Inflammatory macrophage (primary cell): ENCODE measurements around the gene MIGA1.
"Not testable (repeated sequence)": the region's sequence is repeated elsewhere in the genome, so short reads cannot be mapped to it uniquely, and the experiment has no call there.

ENCODE experiments used
- DNase-seq, 2 donors: peaks; one replicate each; pipeline ENCODE4 v3.0.0-alpha.2; 2020 to 2022

The MIGA1 gene

DNA sequence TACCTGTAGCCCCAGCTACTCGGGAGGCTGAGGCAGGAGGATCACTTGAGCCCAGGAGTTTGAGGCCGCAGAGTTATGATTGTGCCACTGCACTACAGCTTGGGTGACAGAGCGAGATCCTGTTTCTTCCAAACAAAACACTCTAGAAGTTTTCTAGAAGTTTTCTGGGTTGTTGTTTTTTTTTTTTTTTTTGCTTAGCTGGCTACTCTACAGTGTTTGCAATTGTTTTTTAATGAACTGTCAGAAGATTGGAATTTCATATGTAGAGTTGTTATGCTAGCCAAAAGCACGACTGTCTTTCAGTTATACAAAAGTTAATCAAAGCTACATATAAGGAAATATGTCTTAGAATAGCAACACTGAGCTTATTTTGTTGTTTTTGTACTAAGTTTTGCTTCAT, 78.1 kb downstream of the MIGA1 start:
- DNase-seq: no peak

DNA sequence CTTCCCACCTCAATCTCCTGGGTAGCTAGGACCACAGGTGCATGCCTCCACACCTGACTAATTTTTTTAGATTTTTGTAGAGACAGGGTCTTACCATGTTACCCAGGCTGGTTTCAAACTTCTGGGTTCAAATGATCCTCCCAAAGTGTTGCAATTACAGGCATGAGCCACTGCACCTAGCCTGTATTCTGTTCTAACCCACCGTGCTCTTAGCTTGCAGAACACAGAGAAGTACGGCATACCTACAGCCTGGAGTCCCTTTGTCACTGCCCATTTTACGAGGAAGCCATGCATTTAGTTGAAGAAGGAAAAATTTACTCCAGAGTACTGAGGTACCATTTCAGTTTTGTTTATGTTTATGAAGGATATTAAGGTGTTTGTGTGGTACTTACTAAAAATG, 79.3 kb downstream of the MIGA1 start:
- DNase-seq: no peak

DNA sequence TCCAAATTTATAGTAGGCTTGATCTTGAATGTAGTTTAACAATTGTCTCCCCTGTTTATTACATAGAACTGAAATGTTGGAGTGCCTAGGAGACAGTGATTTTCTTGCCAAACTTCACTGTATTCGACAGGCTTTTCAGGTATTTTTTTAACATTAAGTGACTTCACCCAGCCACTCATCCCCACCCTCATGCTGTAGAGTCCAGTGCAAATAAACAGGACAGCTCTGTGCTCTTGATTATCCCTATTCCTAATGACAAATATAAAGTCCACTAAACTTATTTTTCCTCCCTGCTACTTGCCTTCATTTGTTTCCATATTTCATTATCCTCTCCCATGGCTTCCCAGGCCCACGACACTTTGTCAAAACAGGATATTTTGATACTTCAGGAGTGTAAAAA, 79.8 kb downstream of the MIGA1 start:
- DNase-seq: no peak

DNA sequence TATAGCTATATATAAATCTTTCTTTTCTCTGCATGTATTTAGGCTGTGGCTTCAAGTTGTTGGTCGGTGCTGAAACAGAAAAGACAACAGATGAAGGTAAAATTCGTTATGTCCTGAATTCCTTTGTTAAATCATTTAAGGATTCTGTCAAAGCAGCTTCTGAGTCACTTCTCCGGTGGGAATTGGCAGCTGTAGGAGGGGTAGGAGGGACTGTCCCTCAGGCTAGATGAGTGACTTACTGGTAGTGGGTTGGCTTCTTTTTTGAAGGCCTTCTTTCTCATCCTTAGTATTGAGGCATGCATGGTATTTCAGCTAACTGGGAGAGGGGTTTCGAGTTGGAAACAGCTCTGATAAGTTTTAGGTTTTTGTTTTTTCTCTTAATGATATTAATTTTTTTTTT, 86.8 kb downstream of the MIGA1 start:
- DNase-seq: no peak

DNA sequence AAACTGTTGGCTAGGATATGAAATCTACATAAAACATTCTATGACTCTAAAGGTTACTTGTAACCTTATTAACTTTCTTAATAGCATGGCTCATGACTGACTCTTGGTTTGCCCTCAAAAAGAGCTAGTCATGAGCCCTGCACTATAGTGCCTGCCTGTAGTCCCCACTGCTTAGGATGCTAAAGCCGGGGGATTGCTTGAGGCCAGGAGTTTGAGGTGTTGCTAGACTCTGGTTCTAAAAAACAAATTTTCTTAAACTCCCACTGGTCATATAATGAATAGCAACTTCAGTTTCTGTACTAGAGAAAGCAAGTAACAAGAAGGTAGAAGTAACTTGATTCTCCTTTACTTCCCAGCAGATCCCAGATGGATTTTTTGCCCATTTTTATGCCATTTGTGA, 93.2 kb downstream of the MIGA1 start:
- no peak for DNase-seq

DNA sequence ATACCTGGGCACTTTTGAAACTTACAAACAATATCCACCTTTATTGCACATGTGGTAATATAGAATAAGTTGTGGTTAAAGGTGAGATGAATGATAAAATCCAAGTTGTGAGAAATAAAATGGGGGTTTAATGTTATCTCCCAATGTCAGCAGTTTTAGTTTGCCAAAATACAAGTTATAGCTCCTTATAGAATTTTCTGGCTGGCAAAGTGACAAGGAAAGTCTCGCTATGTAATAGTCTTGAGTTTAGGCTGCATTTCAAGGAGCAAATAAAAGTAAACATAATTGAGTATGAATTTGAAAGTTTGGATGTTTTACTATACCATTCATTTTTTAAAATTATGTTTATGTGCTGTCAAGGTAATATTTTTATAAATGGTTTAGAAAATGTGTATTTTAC, 94.0 kb downstream of the MIGA1 start:
- DNase-seq: no peak

DNA sequence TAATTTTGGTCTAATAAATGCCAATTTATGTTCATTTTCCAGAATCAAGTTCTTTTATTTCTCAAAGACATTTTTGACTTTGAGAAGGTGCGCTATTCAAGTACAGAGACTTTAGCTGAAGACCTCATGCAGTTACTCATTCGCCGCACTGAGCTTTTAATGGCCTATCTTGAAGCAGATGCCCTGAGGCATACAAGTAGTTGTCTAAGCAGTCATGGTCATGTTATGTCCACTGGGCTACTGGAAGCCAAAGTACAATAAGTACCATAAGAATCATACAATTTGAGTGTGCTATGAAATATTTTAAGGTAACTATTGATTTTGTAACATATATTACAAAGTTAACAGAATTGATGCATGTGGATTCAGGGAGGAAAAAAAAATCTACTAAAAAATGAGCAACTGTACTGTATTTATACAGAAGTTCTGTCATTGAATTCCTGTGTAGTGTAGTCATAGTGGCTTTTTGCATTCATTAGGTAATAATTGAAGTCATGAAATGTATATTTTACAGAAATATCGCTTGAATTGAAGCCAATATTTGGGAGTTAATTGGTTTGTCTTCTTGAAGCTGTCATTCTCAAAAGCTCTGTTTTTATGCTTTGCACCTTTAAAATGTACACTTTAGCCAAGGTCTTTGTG, 95.5 kb downstream of the MIGA1 start:
- DNase-seq: no peak

DNA sequence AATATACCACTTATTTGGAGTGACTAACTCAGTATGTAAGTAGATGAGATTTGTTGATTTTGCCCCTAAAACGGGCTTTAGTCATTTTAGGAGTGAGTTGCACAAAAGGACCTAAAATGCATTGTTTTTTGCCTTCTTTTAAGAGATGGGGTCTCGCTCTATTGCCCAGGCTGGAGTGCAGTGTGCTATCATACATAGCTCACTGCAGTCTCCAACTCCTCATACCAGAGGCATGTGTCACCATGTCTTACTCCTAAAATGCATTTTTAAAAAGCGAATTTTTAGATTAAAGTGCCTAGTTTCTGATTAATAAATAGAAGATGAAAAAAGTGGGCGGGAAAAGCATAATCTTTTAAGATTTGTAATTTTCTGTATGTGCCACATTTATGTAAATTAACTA, 97.4 kb downstream of the MIGA1 start:
- DNase-seq: no peak

DNA sequence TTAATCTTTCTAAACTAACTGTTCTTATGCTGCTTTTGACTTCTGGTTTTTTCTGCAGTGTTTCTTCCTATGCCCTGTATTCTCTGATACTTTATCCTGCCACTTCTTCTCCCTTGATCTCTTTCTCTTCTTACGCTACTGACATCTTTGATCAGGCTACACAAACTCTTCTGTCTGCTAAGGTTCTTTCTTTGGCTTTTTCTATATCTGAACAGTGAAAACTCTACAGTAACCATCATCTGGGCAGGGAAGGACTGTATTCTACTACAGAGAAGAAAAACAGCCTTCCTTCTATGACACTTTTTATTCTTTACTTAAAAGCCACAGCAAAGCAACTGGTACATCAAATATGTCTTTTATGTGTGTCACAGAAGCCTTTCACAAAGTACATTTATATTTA, 101.6 kb downstream of the MIGA1 start:
- no peak for DNase-seq

DNA sequence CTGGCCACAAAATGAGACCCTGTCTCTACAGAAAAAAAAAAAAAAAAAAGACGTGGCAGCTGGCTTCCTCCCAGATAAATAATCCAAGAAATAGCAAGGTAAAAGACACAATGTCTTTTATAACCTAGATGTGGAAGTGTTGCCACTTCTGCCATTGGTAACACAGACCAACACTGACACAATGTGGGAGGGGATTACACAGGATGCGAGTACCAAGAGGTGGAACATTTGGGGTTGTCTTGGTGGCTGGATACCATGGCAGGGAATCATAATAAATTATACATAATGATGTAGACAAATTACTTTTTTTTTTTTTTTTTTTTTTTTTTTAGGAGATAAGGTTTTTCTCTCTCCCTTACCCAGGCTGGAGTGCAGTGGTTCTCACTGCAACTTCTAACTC, 103.0 kb downstream of the MIGA1 start:
- no peak for DNase-seq

DNA sequence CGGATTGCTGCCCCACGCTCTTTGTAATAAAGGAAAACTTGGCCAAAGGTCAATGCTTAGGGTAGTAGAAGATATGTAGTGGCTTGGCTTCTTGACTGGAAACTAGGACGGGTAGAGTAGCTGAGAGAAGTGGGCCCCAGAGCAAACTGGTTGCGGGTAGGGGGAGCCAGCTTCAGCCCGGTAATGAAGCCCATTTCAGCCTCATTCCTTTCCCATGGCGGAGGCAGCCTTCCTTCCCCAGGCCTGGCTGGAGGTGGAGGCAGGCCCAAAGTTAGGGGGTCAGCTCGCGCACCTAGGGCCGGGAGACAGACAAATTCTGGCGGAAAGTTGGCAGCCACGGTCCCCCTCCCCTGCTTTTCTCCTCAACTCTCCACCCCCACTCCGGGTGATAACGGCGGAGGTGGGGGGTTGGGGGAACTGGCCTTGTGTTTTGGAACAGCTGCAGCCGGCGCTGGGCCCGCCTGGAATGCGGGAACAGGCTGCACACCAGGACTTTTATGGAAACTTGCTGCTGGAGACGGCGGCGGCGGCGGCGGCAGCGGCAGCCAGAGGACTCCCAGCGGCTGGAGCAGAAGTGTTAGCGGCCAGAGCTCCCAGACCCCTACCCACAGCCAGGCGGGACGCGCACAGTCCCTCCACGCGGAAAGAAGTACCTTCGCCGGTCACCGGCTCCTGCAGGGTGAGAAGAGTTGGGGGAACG, 108.8 kb downstream of the MIGA1 start, which contains the start of gene NEXN:
Gene NEXN, plus strand, starts transcription at position 544 of the 700 bp plus-strand sequence. CDS start 27,483 bp downstream, outside the sequence.
- peak in 1 of 2 donors; percentile 2 for DNase-seq

DNA sequence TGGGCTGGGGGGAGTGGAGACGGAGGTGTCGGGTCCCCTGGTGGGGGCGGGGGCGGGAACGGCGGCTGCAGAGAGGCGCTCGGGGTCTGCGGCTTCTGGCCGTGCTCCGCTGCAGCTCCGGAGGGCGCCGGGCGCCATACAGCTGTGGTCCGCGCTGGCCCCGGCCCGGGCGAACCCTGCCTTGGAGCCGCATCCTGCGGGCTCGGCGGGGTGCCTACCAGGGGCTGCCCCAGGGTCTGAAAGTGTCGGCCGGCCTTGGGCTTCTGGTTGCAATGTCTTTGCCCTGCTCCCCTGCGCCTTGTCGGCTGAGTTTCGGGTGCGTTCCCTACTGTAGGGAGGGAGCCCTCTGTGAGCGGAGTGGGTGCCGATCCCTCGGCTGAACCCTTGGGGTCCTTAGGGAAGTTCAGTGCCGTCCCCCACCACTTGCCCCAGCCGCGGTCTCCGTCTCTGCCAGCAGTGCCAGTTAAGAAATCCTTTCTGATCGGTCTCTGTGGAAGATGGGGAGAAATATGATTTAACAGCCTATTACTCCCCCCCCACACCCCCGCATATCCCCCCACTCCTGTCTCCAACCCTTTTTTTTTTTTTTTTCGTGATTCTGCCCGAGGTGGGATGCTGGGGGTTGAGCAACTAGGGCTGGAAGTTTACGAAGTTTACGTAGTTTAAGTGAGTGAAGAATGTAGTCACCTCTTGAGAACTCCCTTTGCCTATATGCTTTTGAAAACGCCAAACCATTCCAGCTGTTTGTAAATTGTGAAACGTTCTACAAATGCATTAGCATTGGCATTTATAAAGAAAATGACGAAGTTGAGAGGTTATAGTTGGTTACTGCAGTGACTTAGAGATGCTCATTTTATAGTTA, 109.6 kb downstream of the MIGA1 start:
- DNase-seq: peak in 1 of 2 donors; percentile 2

DNA sequence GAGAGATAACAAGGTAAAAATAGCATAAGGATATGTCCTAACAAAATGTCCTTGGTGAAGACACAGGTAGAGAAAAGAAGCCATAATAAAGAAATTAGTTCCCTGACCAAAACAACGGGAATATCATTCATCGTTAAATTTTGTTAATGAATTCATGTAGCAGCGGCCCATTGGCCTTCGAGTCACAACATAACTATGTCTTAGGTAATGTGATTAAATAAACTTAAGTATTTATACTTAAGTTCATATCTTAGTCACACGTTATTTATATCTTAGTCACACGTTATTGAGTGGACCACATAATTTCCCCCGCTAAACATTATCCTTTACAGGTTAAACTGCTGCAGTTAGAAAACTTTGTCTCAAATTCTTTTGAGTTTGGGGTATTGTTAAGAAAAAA, 110.2 kb downstream of the MIGA1 start:
- no peak for DNase-seq

DNA sequence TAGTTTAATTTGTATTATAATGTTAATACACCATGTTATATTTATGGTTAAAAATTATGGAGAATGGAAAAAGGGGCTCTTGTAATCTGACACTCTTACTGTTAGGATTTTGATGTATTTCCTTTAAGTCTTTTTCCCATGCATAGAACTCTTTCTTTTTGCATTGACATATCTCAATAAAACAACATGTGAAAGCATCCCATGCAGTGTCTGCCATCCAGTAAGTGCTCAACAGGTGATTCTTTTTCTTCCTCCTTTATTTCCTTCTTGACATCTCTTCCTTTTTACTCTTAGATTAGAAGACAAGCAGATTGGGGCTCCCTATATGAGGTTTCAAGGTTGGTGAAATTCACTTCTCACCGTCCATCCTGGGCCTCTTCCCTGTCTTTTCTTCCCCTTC, 111.8 kb downstream of the MIGA1 start:
- no peak for DNase-seq

DNA sequence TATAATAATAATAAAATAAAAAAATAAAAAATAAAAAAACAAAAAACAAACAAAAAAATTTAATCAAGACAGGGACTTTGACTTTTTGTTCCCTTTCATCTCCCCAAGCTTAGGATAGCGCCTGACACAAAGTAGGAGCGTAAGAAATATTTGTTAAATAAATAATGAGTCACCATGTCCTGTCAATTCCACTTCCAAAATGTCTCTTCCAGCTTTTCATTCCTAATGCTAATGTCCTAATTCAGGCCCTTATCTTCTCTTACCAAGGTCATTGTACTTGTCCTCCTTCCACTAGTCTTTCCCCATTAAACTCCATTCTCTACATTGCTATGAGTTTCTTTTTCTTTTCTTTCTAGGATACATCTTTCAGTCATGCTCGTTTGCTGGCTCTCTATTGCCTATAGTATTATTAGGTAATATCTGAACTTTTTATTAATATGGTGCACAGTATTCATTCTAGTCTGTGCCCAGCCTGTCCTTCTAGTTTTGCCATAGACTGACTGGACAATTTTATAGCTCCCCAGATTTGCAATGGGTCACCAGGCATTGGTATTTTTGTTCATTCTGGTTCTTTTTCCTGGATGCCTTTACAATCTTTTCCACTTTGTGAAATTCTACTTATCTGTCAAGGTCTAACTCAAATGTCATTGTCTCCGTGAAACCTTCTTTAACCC, 120.3 kb downstream of the MIGA1 start:
- no peak for DNase-seq

DNA sequence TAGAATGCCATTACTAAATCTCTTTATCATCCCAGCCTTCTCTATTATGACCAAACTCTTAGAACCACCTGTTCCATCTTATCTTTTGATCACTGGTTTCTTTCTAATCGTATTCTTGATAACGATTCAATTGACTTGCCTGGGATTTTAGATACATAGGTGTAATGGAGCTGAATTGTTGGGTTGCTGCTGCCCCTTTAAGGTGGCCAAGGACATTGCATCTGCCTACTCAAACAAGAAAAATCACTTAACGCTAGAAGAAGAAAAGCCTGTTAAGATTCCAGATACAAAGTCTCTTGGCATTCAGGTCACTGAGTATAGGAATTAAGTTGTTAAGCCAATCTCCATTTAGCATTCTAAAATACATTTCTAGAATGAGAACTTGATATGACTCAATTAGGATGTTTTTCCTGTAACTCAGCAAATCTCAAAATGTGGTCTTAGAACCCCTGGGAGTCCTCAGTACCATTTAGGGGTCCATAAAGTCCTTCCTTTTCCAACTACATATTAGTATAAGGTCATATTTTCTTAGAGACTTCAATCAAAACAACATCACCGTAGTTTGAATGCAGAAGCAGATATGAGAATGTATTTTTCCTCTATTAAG, 121.3 kb downstream of the MIGA1 start:
- no peak for DNase-seq

DNA sequence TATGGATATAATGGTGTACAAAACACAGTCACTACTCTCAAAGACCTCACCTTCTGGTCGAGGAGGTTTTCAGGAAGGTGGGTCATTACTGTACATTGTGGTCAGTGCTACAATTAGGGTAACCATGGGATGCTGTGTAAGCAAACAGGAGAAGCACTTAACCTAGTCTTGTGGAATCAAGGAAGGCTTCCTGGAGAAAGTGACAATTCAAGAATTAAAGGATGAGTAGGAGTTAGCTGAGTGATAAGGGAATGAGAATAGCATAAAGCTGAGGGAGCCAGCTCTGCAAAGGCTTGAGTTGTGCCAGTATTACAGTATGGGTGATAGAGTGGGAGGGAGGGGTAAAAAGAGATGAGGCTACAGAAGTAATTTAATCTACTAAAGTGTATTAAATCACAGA, 126.2 kb downstream of the MIGA1 start:
- no peak for DNase-seq

DNA sequence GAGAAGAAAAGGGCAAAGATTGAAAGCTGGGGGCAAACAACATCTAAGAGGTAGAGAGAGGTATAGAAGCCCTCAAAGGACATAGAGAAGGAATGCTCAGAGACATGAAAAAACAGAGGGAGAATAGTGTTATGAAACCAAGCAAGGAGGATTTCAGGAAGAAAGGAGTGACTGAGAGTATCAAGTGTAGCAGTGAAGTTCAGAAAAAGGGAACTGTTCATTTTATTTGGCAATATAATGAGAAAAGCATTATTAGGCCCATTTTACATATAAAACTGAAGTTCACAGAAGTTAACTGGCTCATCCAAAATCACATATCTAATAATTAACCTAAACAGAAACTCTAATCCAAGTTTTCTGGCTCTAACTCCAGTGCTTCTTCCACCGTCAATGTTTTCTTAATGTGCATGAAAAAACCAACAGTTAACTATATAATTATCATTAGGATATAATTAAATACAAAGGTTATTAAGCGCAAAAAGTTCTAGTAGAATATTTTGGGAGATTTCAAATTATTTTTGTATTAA, 126.6 kb downstream of the MIGA1 start:
- peak in 1 of 2 donors; percentile 52 for DNase-seq

DNA sequence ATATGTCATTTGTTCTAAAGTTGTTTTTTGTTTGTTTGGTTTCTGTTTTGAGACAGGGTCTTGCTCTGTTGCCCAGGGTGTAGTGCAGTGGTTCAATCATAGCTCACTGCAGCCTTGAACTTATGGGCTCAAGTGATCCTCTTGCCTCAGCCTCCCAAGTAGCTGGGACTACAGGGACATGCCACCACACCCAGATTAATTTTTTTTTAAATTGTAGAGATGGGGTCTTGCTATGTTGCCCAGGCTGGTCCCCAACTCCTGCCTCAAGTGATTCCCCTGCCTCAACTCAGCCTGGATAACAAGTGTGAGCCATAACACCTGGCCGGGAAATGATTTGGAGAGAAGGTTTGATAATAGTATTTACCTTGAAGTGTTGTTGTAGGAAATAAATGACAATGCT, 127.2 kb downstream of the MIGA1 start:
- DNase-seq: no peak

DNA sequence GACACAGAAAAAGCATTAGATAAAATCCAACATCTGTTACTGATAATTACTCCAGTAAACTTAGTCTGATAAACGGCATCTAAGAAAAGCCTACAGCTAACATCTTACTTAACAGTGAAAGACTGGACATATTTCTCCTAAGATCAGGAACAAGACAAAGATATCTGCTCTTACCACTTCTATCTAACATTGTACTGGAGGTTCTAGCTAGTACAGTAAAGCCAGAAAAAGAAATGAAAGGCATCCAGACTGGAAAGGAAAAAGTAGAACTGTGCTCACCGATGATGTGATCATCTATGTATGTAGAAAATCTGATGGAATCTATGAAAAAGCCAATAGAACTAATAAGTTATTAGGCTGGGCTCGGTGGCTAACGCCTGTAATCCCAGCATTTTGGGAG, 130.7 kb downstream of the MIGA1 start:
- no peak for DNase-seq

DNA sequence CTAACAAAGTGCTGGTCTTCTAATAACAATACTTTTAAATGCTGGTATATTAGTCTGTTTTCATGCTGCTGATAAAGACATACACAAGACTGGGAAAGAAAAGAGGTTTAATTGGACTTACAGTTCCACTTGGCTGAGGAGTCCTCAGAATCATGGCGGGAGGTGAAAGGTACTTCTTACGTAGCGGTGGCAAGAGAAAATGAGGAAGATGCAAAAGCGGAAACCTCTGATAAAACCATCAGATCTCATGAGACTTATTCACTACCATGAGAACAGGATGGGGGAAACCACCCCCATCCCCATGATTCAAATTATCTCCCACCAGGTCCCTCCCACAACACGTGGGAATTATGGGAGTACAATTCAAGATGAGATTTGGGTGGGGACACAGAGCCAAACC, 139.5 kb downstream of the MIGA1 start:
- not testable (repeated sequence) for DNase-seq

DNA sequence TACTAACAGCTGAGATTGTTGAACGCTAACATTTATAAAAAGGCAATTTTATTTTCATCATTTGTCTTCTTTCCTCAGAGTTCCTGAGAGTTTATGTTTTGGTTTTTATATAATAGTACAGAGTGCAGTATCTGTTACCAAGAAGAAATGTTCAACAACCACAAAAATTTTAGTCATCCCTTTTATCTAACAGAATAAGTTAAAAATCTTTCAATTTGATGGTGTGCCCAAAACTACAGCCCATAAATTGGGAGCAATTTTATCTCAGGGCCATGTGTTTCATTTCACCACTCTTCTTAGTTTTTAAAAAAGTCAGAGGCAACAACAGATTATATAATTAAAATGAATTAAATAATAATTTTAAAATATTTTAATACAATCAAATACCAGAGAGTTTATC, 146.1 kb downstream of the MIGA1 start:
- DNase-seq: no peak
